Stimulated activated naive CD8-positive, alpha-beta T cell treated with anti-CD3 and anti-CD28 coated beads, Interleukin-15, amount 100 ng/mL, for 72 hours (primary cell): Measurements from ENCODE around the gene ANKHD1.
"Not testable (repeated sequence)": the region's sequence is repeated elsewhere in the genome, so short reads cannot be mapped to it uniquely, and the experiment has no call there.

Experiments
- ATAC-seq: fragments of 150-1000 bp; cut with Tn5 transposase; 2 replicates; pipeline ENCODE4 v1.10.0; 2021; ENCODE audit warnings: mild to moderate bottlenecking, moderate library complexity
- DNase-seq, 2 donors: peaks; one replicate each; pipeline ENCODE4 v3.0.0; 2021 to 2022
- H3K27ac Mint-ChIP-seq, 2 donors: one replicate each; pipeline ENCODE4 v1.8.0; 2022; ENCODE audit warnings: mild to moderate bottlenecking in 2 of 2, mixed read lengths in 2 of 2, moderate library complexity in 2 of 2
- H3K27me3 Mint-ChIP-seq: one replicate; pipeline ENCODE4 v1.8.0; 2022; ENCODE audit warnings: mixed read lengths
- H3K4me1 Mint-ChIP-seq: one replicate; pipeline ENCODE4 v1.8.0; 2022; ENCODE audit warnings: mild to moderate bottlenecking, mixed read lengths
- H3K4me3 Mint-ChIP-seq, 2 donors: one replicate each; pipeline ENCODE4 v1.8.0; 2022; ENCODE audit warnings: mild to moderate bottlenecking in 2 of 2, mixed read lengths in 2 of 2, moderate library complexity in 1 of 2
- H3K9me3 Mint-ChIP-seq, 2 donors: one replicate each; pipeline ENCODE4 v1.8.0; 2022; ENCODE audit warnings: mixed read lengths in 2 of 2

ANKHD1 gene

GRCh38 chr5:140432212-140432611, 30.6 kb downstream of the ANKHD1 start:
- Mint-ChIP-seq H3K4me3 (no peak overlapping the region), H3K27ac (no peak overlapping the region), H3K9me3 (no peaks in the 10 kb centered on the region), H3K4me1 (peaks cover 23% of the 10 kb centered on the region), H3K27me3 (no peaks in the 10 kb centered on the region)
- ATAC-seq = no peak
- no peak for DNase-seq

GRCh38 chr5:140432916-140433315, 31.3 kb downstream of the ANKHD1 start:
- Mint-ChIP-seq H3K27ac (peak overlapping the region in 1 of 2 donors; percentile 50), H3K4me1 (peaks cover 23% of the 10 kb centered on the region), H3K4me3 (no peak overlapping the region), H3K27me3 (no peaks in the 10 kb centered on the region), H3K9me3 (no peaks in the 10 kb centered on the region)
- ATAC-seq (no peak), DNase-seq (no peak)

- H3K4me1 Mint-ChIP-seq, H3K27ac Mint-ChIP-seq, ATAC-seq, H3K27me3 Mint-ChIP-seq, H3K4me3 Mint-ChIP-seq, DNase-seq: not testable (repeated sequence)
- peaks cover 8 to 16% of the 10 kb centered on the region in 2 donors for H3K9me3 Mint-ChIP-seq
Observed at GRCh38 chr5:140457368-140457767, 55.7 kb downstream of the ANKHD1 start.

- H3K4me3 Mint-ChIP-seq = no peak overlapping the region
- H3K27ac Mint-ChIP-seq = peak overlapping the region in 1 of 2 donors; percentile 42
- DNase-seq (no peak), ATAC-seq (no peak)
- no peaks in the 10 kb centered on the region for H3K9me3 Mint-ChIP-seq
- H3K4me1 Mint-ChIP-seq = no peaks in the 10 kb centered on the region
- no peaks in the 10 kb centered on the region for H3K27me3 Mint-ChIP-seq
Observed at GRCh38 chr5:140466981-140467742, 65.5 kb downstream of the ANKHD1 start.

GRCh38 chr5:140468188-140468587, 66.6 kb downstream of the ANKHD1 start:
- H3K27me3 Mint-ChIP-seq = no peaks in the 10 kb centered on the region
- H3K27ac Mint-ChIP-seq = peak overlapping the region in 1 of 2 donors; percentile 94
- no peaks in the 10 kb centered on the region for H3K4me1 Mint-ChIP-seq
- H3K4me3 Mint-ChIP-seq = no peak overlapping the region
- no peak for ATAC-seq
- H3K9me3 Mint-ChIP-seq = no peaks in the 10 kb centered on the region
- DNase-seq = no peak

GRCh38 chr5:140469259-140469658, 67.6 kb downstream of the ANKHD1 start:
- Mint-ChIP-seq H3K27me3 (no peaks in the 10 kb centered on the region), H3K9me3 (no peaks in the 10 kb centered on the region), H3K27ac (no peak overlapping the region), H3K4me1 (no peaks in the 10 kb centered on the region), H3K4me3 (no peak overlapping the region)
- no peak for ATAC-seq
- no peak for DNase-seq

- Mint-ChIP-seq H3K4me1 (no peaks in the 10 kb centered on the region), H3K27ac (no peak overlapping the region), H3K4me3 (no peak overlapping the region), H3K9me3 (no peaks in the 10 kb centered on the region), H3K27me3 (no peaks in the 10 kb centered on the region)
- no peak for ATAC-seq
- no peak for DNase-seq
Observed at GRCh38 chr5:140480310-140481014, 78.8 kb downstream of the ANKHD1 start.

GRCh38 chr5:140481758-140482157, 80.1 kb downstream of the ANKHD1 start:
- Mint-ChIP-seq H3K4me3 (no peak overlapping the region), H3K27ac (no peak overlapping the region), H3K9me3 (no peaks in the 10 kb centered on the region), H3K4me1 (no peaks in the 10 kb centered on the region), H3K27me3 (no peaks in the 10 kb centered on the region)
- no peak for DNase-seq
- no peak for ATAC-seq

- Mint-ChIP-seq H3K4me1 (no peaks in the 10 kb centered on the region), H3K27ac (no peak overlapping the region), H3K4me3 (no peak overlapping the region), H3K9me3 (no peaks in the 10 kb centered on the region), H3K27me3 (no peaks in the 10 kb centered on the region)
- no peak for ATAC-seq
- DNase-seq = no peak
Observed at GRCh38 chr5:140483055-140483454, 81.4 kb downstream of the ANKHD1 start.

- not testable (repeated sequence) for H3K9me3 Mint-ChIP-seq, DNase-seq, H3K4me1 Mint-ChIP-seq, H3K27me3 Mint-ChIP-seq, H3K27ac Mint-ChIP-seq, H3K4me3 Mint-ChIP-seq, ATAC-seq
Observed at GRCh38 chr5:140488141-140488540, 86.5 kb downstream of the ANKHD1 start.

- ATAC-seq (no peak), DNase-seq (no peak)
- Mint-ChIP-seq H3K4me1 (no peaks in the 10 kb centered on the region), H3K9me3 (no peaks in the 10 kb centered on the region), H3K27ac (no peak overlapping the region), H3K27me3 (no peaks in the 10 kb centered on the region), H3K4me3 (no peak overlapping the region)
Observed at GRCh38 chr5:140488914-140489313, 87.3 kb downstream of the ANKHD1 start.

GRCh38 chr5:140497897-140498296, 96.3 kb downstream of the ANKHD1 start:
- Mint-ChIP-seq H3K4me1 (no peaks in the 10 kb centered on the region), H3K27ac (no peak overlapping the region), H3K27me3 (no peaks in the 10 kb centered on the region), H3K9me3 (no peaks in the 10 kb centered on the region), H3K4me3 (no peak overlapping the region)
- DNase-seq = no peak
- no peak for ATAC-seq

- DNase-seq (no peak), ATAC-seq (no peak)
- H3K4me3 Mint-ChIP-seq = no peak overlapping the region
- no peaks in the 10 kb centered on the region for H3K4me1 Mint-ChIP-seq
- H3K27ac Mint-ChIP-seq = no peak overlapping the region
- H3K9me3 Mint-ChIP-seq = no peaks in the 10 kb centered on the region
- no peaks in the 10 kb centered on the region for H3K27me3 Mint-ChIP-seq
Observed at GRCh38 chr5:140498591-140498990, 97.0 kb downstream of the ANKHD1 start.

- Mint-ChIP-seq H3K9me3 (no peaks in the 10 kb centered on the region), H3K4me1 (no peaks in the 10 kb centered on the region), H3K27me3 (no peaks in the 10 kb centered on the region), H3K27ac (no peak overlapping the region), H3K4me3 (no peak overlapping the region)
- ATAC-seq (no peak), DNase-seq (no peak)
Observed at GRCh38 chr5:140502834-140503233, 101.2 kb downstream of the ANKHD1 start.

- no peak for DNase-seq
- no peaks in the 10 kb centered on the region for H3K4me1 Mint-ChIP-seq
- ATAC-seq = no peak
- H3K27ac Mint-ChIP-seq = no peak overlapping the region
- no peaks in the 10 kb centered on the region for H3K27me3 Mint-ChIP-seq
- H3K4me3 Mint-ChIP-seq = no peak overlapping the region
- no peaks in the 10 kb centered on the region for H3K9me3 Mint-ChIP-seq
Observed at GRCh38 chr5:140509898-140510297, 108.3 kb downstream of the ANKHD1 start.

GRCh38 chr5:140513124-140513523, 111.5 kb downstream of the ANKHD1 start:
- ATAC-seq (no peak), DNase-seq (no peak)
- H3K27me3 Mint-ChIP-seq = no peaks in the 10 kb centered on the region
- no peak overlapping the region for H3K4me3 Mint-ChIP-seq
- H3K4me1 Mint-ChIP-seq = no peaks in the 10 kb centered on the region
- H3K27ac Mint-ChIP-seq = no peak overlapping the region
- H3K9me3 Mint-ChIP-seq = no peaks in the 10 kb centered on the region
